IPS-18c (cell line): ENCODE measurements around the gene TBC1D3H.
"Not testable (repeated sequence)": the region's sequence is repeated elsewhere in the genome, so short reads cannot be mapped to it uniquely, and the experiment has no call there.

Source experiments
- H3K4me3 ChIP-seq: 2 replicates; pipeline ENCODE4 v1.7.0; 2013; ENCODE audit warnings: low read depth, mild to moderate bottlenecking, low read length, moderate library complexity; ENCODE audit not compliant: insufficient read depth
- H3K9me3 ChIP-seq: one replicate; pipeline ENCODE4 v1.6.1; 2013; ENCODE audit warnings: mild to moderate bottlenecking, low read length, moderate library complexity; ENCODE audit not compliant: control insufficient read depth, insufficient read depth

Gene TBC1D3H

DNA sequence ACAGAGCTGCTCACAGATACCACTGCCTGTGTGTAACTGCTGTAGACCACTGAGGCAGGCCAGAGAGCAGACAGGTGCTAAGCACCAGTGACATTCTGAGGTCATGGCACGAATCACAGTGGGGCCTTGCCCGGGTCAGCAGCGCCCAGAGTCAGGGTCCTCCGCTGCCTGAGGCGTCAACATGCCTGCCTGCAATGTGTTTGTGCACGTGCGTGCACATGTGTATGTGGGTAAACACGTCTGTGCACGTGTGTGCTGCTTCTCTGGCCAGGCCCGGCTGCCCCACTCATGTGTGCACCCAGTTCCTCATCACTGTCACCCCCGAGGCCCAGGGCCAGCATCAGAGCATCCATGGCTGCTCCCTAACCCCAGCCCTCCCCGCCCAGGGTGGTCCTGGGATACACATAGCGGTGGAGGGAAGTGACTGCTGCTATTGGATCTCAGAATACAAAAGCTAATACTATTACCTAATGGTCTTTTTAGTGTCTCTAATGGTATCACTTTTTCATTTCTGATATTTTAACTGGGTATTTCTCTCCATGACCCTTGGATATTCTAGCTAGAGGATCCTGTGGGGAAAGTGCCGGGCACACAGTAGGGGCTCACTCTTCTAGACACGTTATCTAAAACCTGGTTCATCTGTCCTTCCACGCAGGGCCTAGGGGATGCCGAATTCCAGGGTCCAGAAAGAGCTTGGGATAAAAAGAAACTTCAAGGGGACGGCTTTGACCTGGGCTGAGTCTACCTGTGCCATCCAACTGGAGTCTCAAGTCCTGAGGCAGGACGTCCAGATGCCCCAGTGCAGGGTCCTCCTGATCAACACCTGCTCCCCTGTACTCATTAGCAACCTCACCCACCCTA is at the start of gene TBC1D3H:
Gene TBC1D3H, minus strand, starts transcription at position 51 of the 861 bp plus-strand sequence. CDS start 1,540 bp downstream, outside the sequence.
- not testable (repeated sequence) for H3K4me3 ChIP-seq, H3K9me3 ChIP-seq

DNA sequence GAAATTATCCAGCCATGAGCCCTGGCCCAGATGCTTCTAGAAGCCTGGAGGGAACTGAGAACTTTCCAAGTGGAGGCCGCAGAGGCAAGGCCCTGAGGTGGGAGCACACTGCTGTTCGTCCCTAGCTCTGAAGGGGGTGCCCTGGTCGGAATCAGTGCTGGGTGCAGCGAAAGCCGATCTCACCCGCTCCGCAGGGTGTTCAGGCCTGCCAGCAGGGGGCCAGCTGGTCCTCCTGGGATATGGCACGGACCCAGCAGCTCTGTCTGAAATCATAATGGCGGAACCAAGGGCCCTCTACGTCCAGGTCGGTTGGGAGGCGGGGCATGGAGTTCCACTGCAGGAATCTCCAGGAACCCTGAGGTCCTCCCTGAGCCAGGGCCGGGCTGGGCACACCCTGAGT is 40.7 kb upstream of the TBC1D3H start:
- not testable (repeated sequence) for H3K4me3 ChIP-seq, H3K9me3 ChIP-seq

DNA sequence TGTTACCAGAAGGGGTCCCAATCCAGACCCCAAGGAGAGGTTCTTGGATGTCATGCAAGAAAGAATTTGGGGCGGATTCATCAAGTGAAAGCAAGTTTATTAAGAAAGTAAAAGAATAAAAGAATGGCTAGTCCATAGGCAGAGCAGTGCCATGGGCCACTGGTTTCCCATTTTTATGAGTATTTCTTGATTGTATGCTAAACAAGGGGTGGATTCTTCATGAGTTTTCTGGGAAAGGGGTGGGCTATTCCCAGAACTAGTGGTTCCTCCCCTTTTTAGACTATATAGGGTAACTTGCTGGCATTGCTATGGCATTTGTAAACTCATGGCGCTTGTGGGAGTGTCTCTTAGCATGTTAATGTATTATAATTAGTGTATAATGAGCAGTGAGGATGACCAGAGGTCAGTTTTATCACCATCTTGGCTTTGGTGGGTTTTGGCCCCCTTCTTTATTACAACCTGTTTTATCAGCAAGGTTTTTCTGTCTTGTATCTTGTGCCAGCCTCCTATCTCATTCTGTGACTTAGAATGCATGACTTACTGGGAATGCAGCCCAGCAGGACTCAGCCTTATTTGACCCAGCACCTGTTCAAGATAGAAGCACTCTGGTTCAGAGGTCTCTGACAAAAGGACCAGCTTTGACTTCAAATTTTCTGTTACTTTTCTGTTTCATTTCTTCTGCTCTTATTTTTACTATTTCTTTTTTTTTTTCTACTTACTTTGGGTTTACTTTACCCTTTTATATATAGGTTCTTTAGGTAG is 27.1 kb upstream of the TBC1D3H start:
- not testable (repeated sequence) for H3K4me3 ChIP-seq, H3K9me3 ChIP-seq

DNA sequence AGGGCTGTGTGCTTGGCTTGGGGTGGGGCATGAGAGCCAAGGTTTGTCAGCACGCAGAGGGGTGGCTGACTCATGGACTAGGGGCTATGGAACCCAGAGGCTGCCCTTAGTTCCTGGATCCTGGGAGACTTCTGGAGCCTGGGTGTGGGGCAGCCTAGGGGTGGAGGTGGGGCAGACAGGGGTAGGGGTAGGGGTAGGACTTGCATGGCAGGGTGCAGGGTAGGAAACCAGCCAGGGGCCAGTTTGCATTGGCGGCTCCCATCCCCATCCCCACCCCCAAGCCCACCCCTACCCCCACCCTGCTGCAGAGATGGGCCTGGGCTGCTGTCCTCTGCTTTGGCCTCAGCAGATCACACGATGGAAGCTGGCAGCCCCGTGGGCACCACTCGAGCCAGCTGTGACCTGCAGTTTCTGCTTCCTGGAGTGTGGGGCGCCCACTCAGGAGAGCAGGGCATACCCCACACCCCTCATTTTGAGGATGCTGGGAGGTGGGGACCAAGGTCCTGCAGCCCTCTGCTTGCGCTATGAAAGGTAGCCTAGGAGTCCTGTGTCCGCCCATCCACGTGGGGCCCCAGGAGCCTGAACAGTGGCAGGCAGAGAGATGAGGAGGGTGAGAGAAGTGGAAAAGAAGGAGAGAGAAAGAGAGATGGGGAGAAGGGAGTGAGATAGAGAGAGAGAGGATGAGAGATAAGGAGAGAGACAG is 2.9 kb upstream of the TBC1D3H start:
- not testable (repeated sequence) for H3K4me3 ChIP-seq, H3K9me3 ChIP-seq

DNA sequence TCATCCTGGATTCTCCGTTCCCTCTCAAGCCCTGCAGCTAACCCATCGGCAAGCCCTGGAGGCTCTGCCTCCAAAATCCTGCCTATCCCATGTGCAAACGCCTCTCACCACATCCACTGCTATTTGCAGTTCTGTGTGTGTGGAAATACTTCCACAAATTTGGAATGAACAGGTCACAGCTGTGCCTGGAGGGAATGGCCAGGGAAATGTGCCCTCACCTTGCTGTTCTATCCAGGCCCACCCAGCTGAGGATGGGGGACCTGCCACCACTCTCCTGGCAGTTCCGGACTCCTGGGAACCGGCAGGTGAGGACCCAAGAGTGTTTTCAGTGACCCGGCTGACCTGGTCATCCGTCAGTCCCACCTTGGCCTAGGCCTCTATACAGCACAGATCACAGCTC is 12.3 kb downstream of the TBC1D3H start:
- not testable (repeated sequence) for H3K9me3 ChIP-seq, H3K4me3 ChIP-seq

DNA sequence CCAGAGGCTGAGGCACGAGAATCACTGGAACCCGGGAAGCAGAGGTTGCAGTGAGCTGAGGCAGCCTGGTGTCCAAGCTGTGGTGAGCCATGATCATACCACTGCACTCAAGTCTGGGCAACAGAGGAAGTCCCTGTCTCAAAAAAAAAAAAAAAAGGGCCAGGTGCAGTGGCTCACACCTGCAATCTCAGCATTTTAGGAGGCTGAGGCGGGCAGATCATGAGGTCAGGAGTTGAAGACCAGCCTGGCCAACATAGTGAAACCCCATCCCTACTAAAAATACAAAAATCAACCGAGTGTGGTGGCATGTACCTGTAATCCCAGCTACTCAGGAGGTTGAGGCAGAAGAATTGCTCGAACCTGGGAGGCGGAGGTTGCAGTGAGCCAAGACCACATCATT is 25.7 kb downstream of the TBC1D3H start:
- not testable (repeated sequence) for H3K4me3 ChIP-seq, H3K9me3 ChIP-seq
